HepG2 (cell line): ENCODE data around the gene CACNA1D. TPM values are rescaled to one million over a fixed set of nuclear protein-coding genes. Genes with fewer than 3 reads are reported as not detected.

ENCODE experiments used
- ATAC-seq: fragments of 200-7000 bp; cut with Tn5 transposase; 3 replicates; pipeline ENCODE4 v1.9.1; 2020; ENCODE audit warnings: mild to moderate bottlenecking, moderate library complexity
- BruUV-seq: library from RNA; stranded (reverse); fragments of 400-500 nt; replicated peaks from 2 replicates; lab custom pipeline; 2021; lab: Mats Ljungman, UMichigan
- CTCF ChIA-PET: fragments of 300-600 bp; formaldehyde crosslinking; extraction: SDS; loops from one replicate; lab custom pipeline; 2021; ENCODE audit warnings: low total read pairs, inconsistent platforms, low intra/inter-chr PET ratio; lab: Yijun Ruan, JAX
- POLR2A ChIA-PET: fragments of 350-600 bp; sonication (Branson Sonifier 250); formaldehyde crosslinking; loops from one replicate; lab custom pipeline; 2020; ENCODE audit warnings: antibody characterized with exemption, inconsistent platforms; lab: Yijun Ruan, JAX
- DNase-seq: peaks from one replicate; pipeline ENCODE4 v3.0.0-alpha.2; 2015; ENCODE audit warnings: low spot score
- FAIRE-seq: peaks from 3 replicates; lab custom pipeline; 2011; peaks lifted over from hg19 to GRCh38; lab: Jason Lieb, UNC
- H2AFZ ChIP-seq: one replicate; pipeline ENCODE4 v1.6.1; 2011; ENCODE audit warnings: low read length, inconsistent platforms
- H3K27ac ChIP-seq: fragments of 300-600 bp; 3 replicates; pipeline ENCODE4 v1.8.0; 2011; ENCODE audit warnings: mixed run types, mild to moderate bottlenecking, mixed read lengths, low read length, inconsistent platforms; ENCODE audit not compliant: insufficient read depth; ENCODE audit errors: extremely low read length
- H3K27me3 ChIP-seq, 2 experiments: fragments of 200-600 bp in 1 of 2; 2 replicates in 1 of 2; 3 replicates in 1 of 2; pipeline versions ENCODE4 v1.6.0 to v1.8.0; 2011; ENCODE audit warnings: low read length in 2 of 2, mild to moderate bottlenecking in 2 of 2, moderate library complexity in 2 of 2, inconsistent platforms in 1 of 2; ENCODE audit not compliant: insufficient read depth in 2 of 2, control insufficient read depth in 1 of 2
- H3K36me3 ChIP-seq, 2 experiments: fragments of 200-600 bp in 1 of 2; replicated peaks in 1 of 2; 2 replicates in 1 of 2; 3 replicates in 1 of 2; pipeline versions ENCODE4 v1.5.1 to v1.8.0; 2011; ENCODE audit warnings: low read length in 2 of 2, inconsistent platforms in 1 of 2; ENCODE audit not compliant: insufficient read depth in 2 of 2, control insufficient read depth in 1 of 2
- H3K4me1 ChIP-seq: 2 replicates; pipeline ENCODE4 v1.5.1; 2012; ENCODE audit warnings: low read length, inconsistent platforms; ENCODE audit not compliant: insufficient read depth
- H3K4me2 ChIP-seq: 2 replicates; pipeline ENCODE4 v1.6.0; 2011; ENCODE audit warnings: low read depth, low read length, inconsistent platforms
- H3K4me3 ChIP-seq, 3 experiments: fragments of 200-600 bp in 1 of 3; sonication (generic), shearing (Covaris generic) in 1 of 3; replicated peaks in 1 of 3; 2 replicates each; pipeline ENCODE4 v1.5.1; 2011 to 2016; ENCODE audit warnings: low read length in 3 of 3, inconsistent platforms in 2 of 3, low read depth in 2 of 3, mild to moderate bottlenecking in 2 of 3, control low read depth in 1 of 3, mixed read lengths in 1 of 3; ENCODE audit not compliant: insufficient read depth in 1 of 3
- H3K79me2 ChIP-seq: one replicate; pipeline ENCODE4 v1.6.1; 2011; ENCODE audit warnings: low read length, inconsistent platforms; ENCODE audit not compliant: insufficient read depth
- H3K9ac ChIP-seq: 2 replicates; pipeline ENCODE4 v1.6.0; 2011; ENCODE audit warnings: mild to moderate bottlenecking, low read depth, low read length, inconsistent platforms; ENCODE audit not compliant: insufficient read depth
- H3K9me3 ChIP-seq: 2 replicates; pipeline ENCODE4 v1.5.1; 2012; ENCODE audit warnings: mild to moderate bottlenecking, low read length
- H4K20me1 ChIP-seq: 2 replicates; pipeline ENCODE4 v1.6.0; 2011; ENCODE audit warnings: inconsistent platforms, mild to moderate bottlenecking, low read length, moderate library complexity; ENCODE audit not compliant: insufficient read depth
- ATF7-NPFF ChIP-seq: sonication (generic); formaldehyde crosslinking; IDR thresholded peaks from 2 replicates; pipeline ENCODE4 v1.8.1; 2023; ENCODE audit warnings: mild to moderate bottlenecking, low read depth, missing genetic modification reagents, moderate library complexity
- FOXO1 ChIP-seq: sonication (generic); formaldehyde crosslinking; IDR thresholded peaks from 2 replicates; pipeline ENCODE4 v1.4.0; 2020; ENCODE audit warnings: missing genetic modification reagents
- FOXP1 ChIP-seq, 2 experiments: fragments of 450-650 bp in 1 of 2; IDR thresholded peaks; 2 replicates each; pipeline ENCODE4 v1.6.1; 2017 to 2018; ENCODE audit warnings: antibody characterized with exemption in 1 of 2
- MBD4 ChIP-seq: IDR thresholded peaks from 2 replicates; pipeline ENCODE4 v1.6.1; 2012; ENCODE audit warnings: low read length, inconsistent platforms, borderline replicate concordance
- RELA ChIP-seq: sonication (generic); formaldehyde crosslinking; IDR thresholded peaks from 2 replicates; pipeline ENCODE4 v1.4.0; 2020; ENCODE audit warnings: missing genetic modification reagents
- SKI ChIP-seq: fragments of 450-650 bp; IDR thresholded peaks from one replicate; pipeline ENCODE4 v1.6.1; 2018; ENCODE audit warnings: mild to moderate bottlenecking; ENCODE audit not compliant: partially characterized antibody
- TFE3 ChIP-seq: IDR thresholded peaks from 2 replicates; pipeline ENCODE4 v1.6.1; 2016
- ZNF460 ChIP-seq: sonication (generic); formaldehyde crosslinking; IDR thresholded peaks from 2 replicates; pipeline ENCODE4 v1.5.1; 2020; ENCODE audit warnings: missing genetic modification reagents, mild to moderate bottlenecking, borderline replicate concordance
- ZNF552 ChIP-seq: sonication (generic); formaldehyde crosslinking; IDR thresholded peaks from 2 replicates; pipeline ENCODE4 v1.9.0; 2022; ENCODE audit warnings: missing genetic modification reagents, mild to moderate bottlenecking, borderline replicate concordance
- ZSCAN22 ChIP-seq: sonication (generic); formaldehyde crosslinking; IDR thresholded peaks from 2 replicates; pipeline ENCODE4 v1.4.0; 2020; ENCODE audit warnings: mild to moderate bottlenecking, missing genetic modification reagents
- WGBS: methylation state at CpG from one replicate; pipeline ENCODE4 v1.1.6; 2017; ENCODE audit warnings: low lambda C conversion rate; 5-methylcytosine and 5-hydroxymethylcytosine counted together
- in situ Hi-C: cut with HindIII; loops from 2 replicates; pipeline ENCODE4 v1.10.0; 2017; ENCODE audit warnings: low pct_unique_long_range_greater_than_20kb; ENCODE audit not compliant: extremely low pct_ligation_motif_present
- intact Hi-C: fragments of 100-400 bp; cut with micrococcal nuclease; formaldehyde crosslinking; loops from one replicate; pipeline ENCODE4 v1.10.0; 2022; ENCODE audit not compliant: unreplicated experiment
- polyA plus RNA-seq, 8 experiments: library from polyadenylated mRNA; depleted of rRNA in 3 of 8; stranded (reverse) in 7 of 8; unstranded in 1 of 8; fragments of >200 nt; fragmentation: Illumina TruSeq in 4 of 8; extraction: Trizol in 4 of 8; gene quantifications; 2 replicates each; pipeline versions ENCODE4 v1.2.1 to v1.2.3, GENCODE V29; 2011 to 2016; ENCODE audit warnings: low read depth in 4 of 8, missing spikeins in 1 of 8, mixed read lengths in 1 of 8; ENCODE audit not compliant: insufficient read depth in 1 of 8
- total RNA-seq, 5 experiments: library from RNA; depleted of rRNA; stranded (reverse); fragments of >200 nt; fragmentation: Illumina TruSeq; extraction: Trizol; gene quantifications; 2 replicates each; pipeline ENCODE4 v1.2.3, GENCODE V29; 2016; ENCODE audit warnings: low read depth in 1 of 5
- TF ChIP-seq, protein P1 (sequence below): sonication (generic); formaldehyde crosslinking; IDR thresholded peaks from 2 replicates; pipeline ENCODE4 v1.4.0; 2020; ENCODE audit warnings: missing genetic modification reagents, borderline replicate concordance

CACNA1D gene
- total and polyA plus RNA-seq, 2 of the 13 experiments (the other 11 are each of a cell fraction or from before 2014, with no cell fraction given), result 0.26 to 0.38 TPM

DNA sequence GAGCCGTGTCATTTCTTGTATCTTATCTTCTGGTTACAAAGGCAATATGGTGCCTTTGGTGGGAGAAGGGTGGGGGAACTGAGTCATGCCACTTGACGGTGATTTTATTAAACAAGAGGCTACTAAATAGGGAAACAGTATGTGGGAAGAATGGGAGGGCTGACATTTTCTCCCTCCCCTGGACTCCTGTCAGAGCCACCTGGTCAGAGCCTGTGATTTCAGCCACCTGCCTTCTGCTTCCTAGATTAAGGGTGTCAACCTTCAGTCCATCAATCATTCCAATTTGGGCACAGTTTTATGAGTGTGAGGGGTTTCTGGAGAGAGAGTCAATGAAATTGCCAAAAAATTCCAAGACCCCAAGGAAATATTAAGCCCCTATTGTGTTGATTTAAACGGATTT, 264.4 kb downstream of the CACNA1D start (continued):
- TF ChIP-seq FOXP1 (IDR thresholded peaks at IDR 0.05) (no peak), FOXP1 (CRISPR knock-in tag; IDR thresholded peaks at IDR 0.05) (no peak)

- no TSS peak for BruUV-seq
- no peak for DNase-seq
- ChIA-PET CTCF (no interaction called here), POLR2A (no interaction called here)
- ATAC-seq, result no peak
- H3K27me3 ChIP-seq, result no peaks in the 10 kb centered on the region
- H2AFZ ChIP-seq, result no peak overlapping the region
- no peak overlapping the region for H3K9ac ChIP-seq
- H4K20me1 ChIP-seq, result no peaks in the 10 kb centered on the region
- intact Hi-C loops (no loop called here), in situ Hi-C loops (no loop called here)
- no peaks in the 10 kb centered on the region for H3K36me3 ChIP-seq
- H3K9me3 ChIP-seq, result no peaks in the 10 kb centered on the region
- H3K4me3 ChIP-seq, result no peak overlapping the region
- H3K4me2 ChIP-seq, result no peak overlapping the region
- peaks cover 17% of the 10 kb centered on the region; the same call in 1 of the 2 replicates for H3K4me1 ChIP-seq
- H3K27ac ChIP-seq, result no peak overlapping the region
- FAIRE-seq, result no peak
- 20% methylated on average over 1 of the region's 7 CpGs for WGBS
- no peaks in the 10 kb centered on the region for H3K79me2 ChIP-seq
- TF ChIP-seq, protein P1, sequence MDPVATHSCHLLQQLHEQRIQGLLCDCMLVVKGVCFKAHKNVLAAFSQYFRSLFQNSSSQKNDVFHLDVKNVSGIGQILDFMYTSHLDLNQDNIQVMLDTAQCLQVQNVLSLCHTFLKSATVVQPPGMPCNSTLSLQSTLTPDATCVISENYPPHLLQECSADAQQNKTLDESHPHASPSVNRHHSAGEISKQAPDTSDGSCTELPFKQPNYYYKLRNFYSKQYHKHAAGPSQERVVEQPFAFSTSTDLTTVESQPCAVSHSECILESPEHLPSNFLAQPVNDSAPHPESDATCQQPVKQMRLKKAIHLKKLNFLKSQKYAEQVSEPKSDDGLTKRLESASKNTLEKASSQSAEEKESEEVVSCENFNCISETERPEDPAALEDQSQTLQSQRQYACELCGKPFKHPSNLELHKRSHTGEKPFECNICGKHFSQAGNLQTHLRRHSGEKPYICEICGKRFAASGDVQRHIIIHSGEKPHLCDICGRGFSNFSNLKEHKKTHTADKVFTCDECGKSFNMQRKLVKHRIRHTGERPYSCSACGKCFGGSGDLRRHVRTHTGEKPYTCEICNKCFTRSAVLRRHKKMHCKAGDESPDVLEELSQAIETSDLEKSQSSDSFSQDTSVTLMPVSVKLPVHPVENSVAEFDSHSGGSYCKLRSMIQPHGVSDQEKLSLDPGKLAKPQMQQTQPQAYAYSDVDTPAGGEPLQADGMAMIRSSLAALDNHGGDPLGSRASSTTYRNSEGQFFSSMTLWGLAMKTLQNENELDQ (CRISPR knock-in tag), result no peak
- TF ChIP-seq ZNF552 (CRISPR knock-in tag) (no peak), SKI (no peak), ZNF460 (CRISPR knock-in tag) (no peak), MBD4 (no peak), ZSCAN22 (CRISPR knock-in tag) (no peak), RELA (CRISPR knock-in tag) (no peak), FOXO1 (CRISPR knock-in tag) (no peak), TFE3 (CRISPR knock-in tag) (no peak), ATF7-NPFF (CRISPR knock-in tag) (no peak)
These were observed 268.9 kb downstream of the CACNA1D start for GRCh38 chr3:53763353-53763752.
